ENCODE measurements around the gene ZNF446. TPM values are rescaled to one million over a fixed set of nuclear protein-coding genes. Genes with fewer than 3 reads are reported as not detected.

ZNF446 gene
- total RNA-seq, 1 donor from 2014 or later, result 2.4 TPM

GRCh38 chr19:58455306-58455705 is 20.8 kb upstream of the ZNF446 start:
- TF ChIP-seq CTCF (IDR thresholded peaks at IDR 0.05; ENCODE audit: insufficient read depth, low read length, severe bottlenecking), result no peak
- Histone ChIP-seq H3K27me3 (ENCODE audit: control insufficient read depth, insufficient read depth, low read length) (no peaks in the 10 kb centered on the region), H3K4me3 (ENCODE audit: low read depth, low read length) (no peak overlapping the region), H3K36me3 (ENCODE audit: control insufficient read depth, insufficient read depth, low read length) (peaks cover 13% of the 10 kb centered on the region)
- FAIRE-seq, result no peak
- DNase-seq (ENCODE audit: low read depth), result no peak

GRCh38 chr19:58456111-58456510 is 20.0 kb upstream of the ZNF446 start:
- DNase-seq (ENCODE audit: low read depth) (no peak), FAIRE-seq (no peak)
- Histone ChIP-seq H3K27me3 (ENCODE audit: control insufficient read depth, insufficient read depth, low read length) (no peaks in the 10 kb centered on the region), H3K4me3 (ENCODE audit: low read depth, low read length) (no peak overlapping the region), H3K36me3 (ENCODE audit: control insufficient read depth, insufficient read depth, low read length) (peaks cover 13% of the 10 kb centered on the region)
- no peak for TF ChIP-seq CTCF (IDR thresholded peaks at IDR 0.05; ENCODE audit: insufficient read depth, low read length, severe bottlenecking)

GRCh38 chr19:58460039-58460438 is 16.1 kb upstream of the ZNF446 start:
- no peak for TF ChIP-seq CTCF (IDR thresholded peaks at IDR 0.05; ENCODE audit: insufficient read depth, low read length, severe bottlenecking)
- Histone ChIP-seq H3K36me3 (ENCODE audit: control insufficient read depth, insufficient read depth, low read length) (peaks cover 5% of the 10 kb centered on the region), H3K4me3 (ENCODE audit: low read depth, low read length) (no peak overlapping the region), H3K27me3 (ENCODE audit: control insufficient read depth, insufficient read depth, low read length) (no peaks in the 10 kb centered on the region)
- DNase-seq (ENCODE audit: low read depth) (peak; percentile 82), FAIRE-seq (peak; percentile 81)

GRCh38 chr19:58466089-58466759 is 9.9 kb upstream of the ZNF446 start:
- peaks cover 5% of the 10 kb centered on the region for H3K36me3 ChIP-seq (ENCODE audit: control insufficient read depth, insufficient read depth, low read length)
- no peak for FAIRE-seq
- H3K27me3 ChIP-seq (ENCODE audit: control insufficient read depth, insufficient read depth, low read length), result no peaks in the 10 kb centered on the region
- TF ChIP-seq CTCF (IDR thresholded peaks at IDR 0.05; ENCODE audit: insufficient read depth, low read length, severe bottlenecking), result no peak
- peak overlapping the region; percentile 96 for H3K4me3 ChIP-seq (ENCODE audit: low read depth, low read length)
- DNase-seq (ENCODE audit: low read depth), result no peak

GRCh38 chr19:58466760-58467589 is 9.2 kb upstream of the ZNF446 start, which contains the start of gene ZNF324:
ZNF324 (plus strand) TSS chr19:58467080; CDS start chr19:58469186, 2,106 bp downstream.
- DNase-seq (ENCODE audit: low read depth) (peak; percentile 89), FAIRE-seq (no peak)
- Histone ChIP-seq H3K36me3 (ENCODE audit: control insufficient read depth, insufficient read depth, low read length) (peaks cover 5% of the 10 kb centered on the region), H3K4me3 (ENCODE audit: low read depth, low read length) (peak within 1 kb of the TSS; percentile 96), H3K27me3 (ENCODE audit: control insufficient read depth, insufficient read depth, low read length) (no peaks in the 10 kb centered on the region)
- TF ChIP-seq CTCF (IDR thresholded peaks at IDR 0.05; ENCODE audit: insufficient read depth, low read length, severe bottlenecking), result no peak
